GM12878 (cell line): Measurements from ENCODE around the gene DEUP1. TPM values are rescaled to one million over a fixed set of nuclear protein-coding genes. Genes with fewer than 3 reads are reported as not detected.

Source experiments
- ATAC-seq: fragments of 200-7000 bp; cut with Tn5 transposase; 3 replicates; pipeline ENCODE4 v1.9.1; 2020; ENCODE audit warnings: mild to moderate bottlenecking, moderate library complexity
- BruUV-seq: library from RNA; stranded (reverse); fragments of 400-500 nt; replicated peaks from 2 replicates; lab custom pipeline; 2021; lab: Mats Ljungman, UMichigan
- CTCF ChIA-PET: fragments of 300-600 bp; sonication (Branson Sonifier 250); formaldehyde crosslinking; extraction: SDS; loops from one replicate; lab custom pipeline; 2021; ENCODE audit warnings: inconsistent platforms; lab: Yijun Ruan, JAX
- POLR2A ChIA-PET: fragments of 350-600 bp; formaldehyde crosslinking; extraction: SDS; loops from one replicate; lab custom pipeline; 2021; ENCODE audit warnings: inconsistent platforms; lab: Charles Lee
- RAD21 ChIA-PET: fragments of 300-600 bp; sonication (Branson Sonifier 250); formaldehyde crosslinking; loops from one replicate; lab custom pipeline; 2023; ENCODE audit warnings: antibody characterized with exemption; ENCODE audit not compliant: unreplicated experiment; lab: Charles Lee
- SMC1A ChIA-PET: fragments of 300-600 bp; sonication (Branson Sonifier 250); formaldehyde crosslinking; loops from one replicate; lab custom pipeline; 2023; ENCODE audit not compliant: unreplicated experiment, uncharacterized antibody; lab: Charles Lee
- DNase-seq: peaks from one replicate; pipeline ENCODE4 v3.0.0-alpha.2; 2011; ENCODE audit warnings: low read depth, low spot score
- FAIRE-seq: peaks from 3 replicates; lab custom pipeline; 2011; peaks lifted over from hg19 to GRCh38; lab: Jason Lieb, UNC
- H2AFZ ChIP-seq: 2 replicates; pipeline ENCODE4 v1.6.0; 2011; ENCODE audit warnings: low read depth, low read length, control low read depth; ENCODE audit not compliant: control insufficient read depth
- H3K27ac ChIP-seq: 2 replicates; pipeline ENCODE4 v1.5.1; 2011; ENCODE audit warnings: control low read depth; ENCODE audit not compliant: control insufficient read depth, insufficient read depth
- H3K27me3 ChIP-seq, 2 experiments: replicated peaks in 1 of 2; 2 replicates each; pipeline versions ENCODE4 v1.6.0 to v1.6.1; 2011; ENCODE audit warnings: low read length in 1 of 2; ENCODE audit not compliant: control insufficient read depth in 2 of 2, insufficient read depth in 2 of 2
- H3K36me3 ChIP-seq, 2 experiments: 2 replicates each; pipeline ENCODE4 v1.5.1; 2011; ENCODE audit warnings: low read length in 1 of 2; ENCODE audit not compliant: control insufficient read depth in 2 of 2, insufficient read depth in 2 of 2
- H3K4me1 ChIP-seq: 2 replicates; pipeline ENCODE4 v1.6.1; 2011; ENCODE audit warnings: mild to moderate bottlenecking, low read length, moderate library complexity, mixed read lengths; ENCODE audit not compliant: control insufficient read depth, insufficient read depth
- H3K4me2 ChIP-seq: 2 replicates; pipeline ENCODE4 v1.6.0; 2011; ENCODE audit warnings: control low read depth; ENCODE audit not compliant: control insufficient read depth, insufficient read depth
- H3K4me3 ChIP-seq: fragments of 200-600 bp; sonication (generic); 2 replicates; pipeline ENCODE4 v1.5.1; 2016
- H3K79me2 ChIP-seq: 2 replicates; pipeline ENCODE4 v1.6.0; 2011; ENCODE audit warnings: low read length; ENCODE audit not compliant: control insufficient read depth, insufficient read depth
- H3K9ac ChIP-seq: 2 replicates; pipeline ENCODE4 v1.8.0; 2011; ENCODE audit warnings: low read length, control low read depth, mixed read lengths; ENCODE audit not compliant: control insufficient read depth, insufficient read depth
- H3K9me3 ChIP-seq: replicated peaks from 3 replicates; pipeline ENCODE4 v1.5.1; 2011; ENCODE audit warnings: mild to moderate bottlenecking, low read length; ENCODE audit not compliant: control insufficient read depth, insufficient read depth
- H4K20me1 ChIP-seq: 2 replicates; pipeline ENCODE4 v1.6.0; 2011; ENCODE audit not compliant: control insufficient read depth, insufficient read depth
- BMI1 ChIP-seq: fragments of 450-650 bp; IDR thresholded peaks from 2 replicates; pipeline ENCODE4 v1.6.1; 2016; ENCODE audit warnings: mild to moderate bottlenecking, moderate library complexity, borderline replicate concordance
- BRCA1 ChIP-seq: IDR thresholded peaks from 2 replicates; pipeline ENCODE4 v1.6.1; 2011; ENCODE audit warnings: low read depth, low read length, improper control_type of control experiment
- CTCF ChIP-seq, 3 experiments: IDR thresholded peaks in 2 of 3; conservative IDR thresholded peaks in 1 of 3; 2 replicates each; pipeline ENCODE4 v1.5.1; 2011; ENCODE audit warnings: low read depth in 3 of 3, low read length in 3 of 3, mild to moderate bottlenecking in 3 of 3, control low read depth in 2 of 3, moderate library complexity in 2 of 3, inconsistent platforms in 1 of 3, mixed read lengths in 1 of 3; ENCODE audit not compliant: control insufficient read depth in 2 of 3, insufficient read depth in 1 of 3; ENCODE audit errors: extremely low read depth in 1 of 3
- CUX1 ChIP-seq: IDR thresholded peaks from 2 replicates; pipeline ENCODE4 v1.6.1; 2012; ENCODE audit warnings: improper control_type of control experiment, low read depth, low read length; ENCODE audit not compliant: insufficient replicate concordance
- E4F1 ChIP-seq: fragments of 450-650 bp; IDR thresholded peaks from 2 replicates; pipeline ENCODE4 v1.6.1; 2018; ENCODE audit warnings: borderline replicate concordance, mild to moderate bottlenecking; ENCODE audit not compliant: partially characterized antibody
- PAX8 ChIP-seq: fragments of 450-650 bp; IDR thresholded peaks from 2 replicates; pipeline ENCODE4 v1.6.1; 2017; ENCODE audit warnings: mild to moderate bottlenecking, moderate library complexity
- RCOR1 ChIP-seq: conservative IDR thresholded peaks from 2 replicates; pipeline ENCODE4 v1.6.1; 2012; ENCODE audit warnings: low read depth, low read length, improper control_type of control experiment
- TARDBP ChIP-seq: IDR thresholded peaks from 2 replicates; pipeline ENCODE4 v1.6.1; 2016; ENCODE audit warnings: borderline replicate concordance
- ZBTB4 ChIP-seq: fragments of 450-650 bp; formaldehyde crosslinking; IDR thresholded peaks from 2 replicates; pipeline ENCODE4 v1.4.0; 2022; ENCODE audit warnings: mild to moderate bottlenecking, moderate library complexity
- ZSCAN29 ChIP-seq: fragments of 450-650 bp; IDR thresholded peaks from 2 replicates; pipeline ENCODE4 v1.6.1; 2017; ENCODE audit warnings: mild to moderate bottlenecking, moderate library complexity
- WGBS: methylation state at CpG from one replicate; pipeline ENCODE4 v1.1.6; 2016; ENCODE audit warnings: low lambda C conversion rate; ENCODE audit not compliant: insufficient replicate concordance, insufficient coverage; ENCODE audit errors: missing lambda C conversion rate; 5-methylcytosine and 5-hydroxymethylcytosine counted together
- in situ Hi-C: fragments of 300-500 bp; cut with MboI; formaldehyde crosslinking; loops from 9 replicates; pipeline ENCODE4 v1.14.3; 2018; ENCODE audit warnings: mixed read lengths
- intact Hi-C: fragments of 100-400 bp; cut with micrococcal nuclease; formaldehyde crosslinking; loops from one replicate; pipeline ENCODE4 v1.14.2; 2022; ENCODE audit not compliant: unreplicated experiment
- polyA plus RNA-seq, 11 experiments: library from polyadenylated mRNA; depleted of rRNA in 4 of 11; unstranded in 6 of 11; stranded (reverse) in 5 of 11; fragments of >200 nt; fragmentation: Nextera tagmentation in 4 of 11; fragmentation: Illumina TruSeq in 1 of 11; extraction: Ambion mirVana in 4 of 11; extraction: Trizol in 1 of 11; gene quantifications; 1 replicate in 1 of 11; 2 replicates in 10 of 11; pipeline versions ENCODE4 v1.2.1 to v1.2.3, GENCODE V29; 2011 to 2016; ENCODE audit warnings: inconsistent platforms in 2 of 11, missing spikeins in 2 of 11, low read depth in 1 of 11
- total RNA-seq, 4 experiments: library from RNA; depleted of rRNA in 3 of 4; stranded (reverse); fragments of >200 nt in 3 of 4; fragmentation: Illumina TruSeq in 1 of 4; extraction: Trizol in 1 of 4; gene quantifications; 2 replicates each; pipeline versions ENCODE4 v1.2.1 to v1.2.3, GENCODE V29; 2013 to 2021

DEUP1 gene
- total and polyA plus RNA-seq, 10 of the 15 experiments (the other 5 are each of a cell fraction or from before 2014, with no cell fraction given), result 0.12 TPM; not detected in 9

GRCh38 chr11:93396316-93396715 lies 65.8 kb downstream of the DEUP1 start:
- no peaks in the 10 kb centered on the region for H3K27me3 ChIP-seq
- H3K79me2 ChIP-seq, result no peaks in the 10 kb centered on the region
- ChIA-PET POLR2A (no interaction called here), SMC1A (interaction anchor here (2.1 kb wide), 1 partner anchor 10 kb away, joined by 7 read pairs; no protein-coding TSS in a partner anchor), RAD21 (no interaction called here), CTCF (no interaction called here)
- BruUV-seq, result no TSS peak
- FAIRE-seq (no peak), ATAC-seq (no peak), DNase-seq (no peak)
- WGBS, result 0% methylated on average over 3 of the region's 3 CpGs
- no peak overlapping the region for H3K4me2 ChIP-seq
- no peak overlapping the region for H3K9ac ChIP-seq
- intact Hi-C loops, result no loop called here
- H3K27ac ChIP-seq, result no peak overlapping the region
- no peaks in the 10 kb centered on the region for H3K9me3 ChIP-seq
- H4K20me1 ChIP-seq, result no peaks in the 10 kb centered on the region
- H2AFZ ChIP-seq, result no peak overlapping the region
- no peaks in the 10 kb centered on the region for H3K4me1 ChIP-seq
- in situ Hi-C loops, result no loop called here
- no peak overlapping the region for H3K4me3 ChIP-seq
- no peaks in the 10 kb centered on the region for H3K36me3 ChIP-seq
- TF ChIP-seq ZBTB4 (no peak), PAX8 (no peak), E4F1 (no peak), CUX1 (no peak), BRCA1 (no peak), TARDBP (no peak), RCOR1 (no peak), BMI1 (no peak), CTCF (IDR thresholded peaks at IDR 0.05 in 2 of 3, conservative IDR thresholded peaks at IDR 0.05 in 1 of 3; ENCODE audit: control insufficient read depth in 2 of 3, extremely low read depth in 1 of 3, insufficient read depth in 1 of 3, low read depth in 3 of 3, low read length in 3 of 3) (no peak), ZSCAN29 (no peak)
